Inflammatory macrophage (primary cell): ENCODE results near the gene ZNF683.
"Not testable (repeated sequence)": the region's sequence is repeated elsewhere in the genome, so short reads cannot be mapped to it uniquely, and the experiment has no call there.

Experiments used
- DNase-seq, 2 donors: peaks; one replicate each; pipeline ENCODE4 v3.0.0-alpha.2; 2020 to 2022

Gene ZNF683

GRCh38 chr1:26335774-26336476, 36.6 kb downstream of the ZNF683 start:
- DNase-seq = peak in 1 of 2 donors; percentile 36

GRCh38 chr1:26333312-26333711, 39.2 kb downstream of the ZNF683 start:
- not testable (repeated sequence) for DNase-seq

- DNase-seq = no peak
These were observed 42.3 kb downstream of the ZNF683 start for GRCh38 chr1:26330276-26330675.

GRCh38 chr1:26329380-26329779, 43.2 kb downstream of the ZNF683 start:
- not testable (repeated sequence) for DNase-seq

- no peak for DNase-seq
These were observed 44.0 kb downstream of the ZNF683 start for GRCh38 chr1:26328597-26328996.

- no peak for DNase-seq
These were observed 44.6 kb downstream of the ZNF683 start for GRCh38 chr1:26327956-26328362.

GRCh38 chr1:26324550-26324949, 48.0 kb downstream of the ZNF683 start:
- DNase-seq = no peak

GRCh38 chr1:26323382-26323781, 49.2 kb downstream of the ZNF683 start:
- no peak for DNase-seq

GRCh38 chr1:26322042-26322331, 50.6 kb downstream of the ZNF683 start:
- DNase-seq = no peak

- peak; percentile 88 to 93 for DNase-seq
These were observed 51.1 kb downstream of the ZNF683 start for GRCh38 chr1:26321315-26322041.

- no peak for DNase-seq
These were observed 51.7 kb downstream of the ZNF683 start for GRCh38 chr1:26320896-26321295.

- peak; percentile 90 to 95 for DNase-seq
These were observed 54.0 kb downstream of the ZNF683 start for GRCh38 chr1:26318338-26319064.

- peak; percentile 48 to 75 for DNase-seq
These were observed 54.8 kb downstream of the ZNF683 start, which contains the start of gene CD52 for GRCh38 chr1:26317612-26318337. Gene CD52, plus strand, starts transcription at chr1:26317958. Its CDS starts 60 bp downstream, at chr1:26318018.

- peak in 1 of 2 donors; percentile 32 for DNase-seq
These were observed 55.4 kb downstream of the ZNF683 start for GRCh38 chr1:26317146-26317545.

GRCh38 chr1:26315874-26316850, 56.4 kb downstream of the ZNF683 start:
- DNase-seq = no peak

- peak; percentile 25 to 69 for DNase-seq
These were observed 58.0 kb downstream of the ZNF683 start for GRCh38 chr1:26314501-26314900.
